Left forelimb (tissue), 1 donor: ENCODE measurements around the gene SPPL2B.

Experiments used
- DNase-seq: peaks from one replicate; pipeline ENCODE4 v3.0.0-alpha.2; 2018; ENCODE audit warnings: low spot score

Gene SPPL2B

GRCh38 chr19:2355168-2356035 is 26.9 kb downstream of the SPPL2B start:
- DNase-seq: peak; percentile 64

GRCh38 chr19:2356036-2356646 is 27.7 kb downstream of the SPPL2B start:
- DNase-seq: no peak

GRCh38 chr19:2357279-2358206 is 29.1 kb downstream of the SPPL2B start:
- no peak for DNase-seq

GRCh38 chr19:2358548-2359173 is 30.2 kb downstream of the SPPL2B start:
- DNase-seq: no peak

- no peak for DNase-seq
These were observed 31.7 kb downstream of the SPPL2B start, which contains the start of gene TMPRSS9 for GRCh38 chr19:2359992-2360685. TSS of gene TMPRSS9 (plus strand) at chr19:2360265. CDS start at chr19:2389786, 29,521 bp downstream.

- no peak for DNase-seq
These were observed 32.3 kb downstream of the SPPL2B start for GRCh38 chr19:2360833-2361232.

- DNase-seq: no peak
These were observed 33.0 kb downstream of the SPPL2B start for GRCh38 chr19:2361246-2362045.

- DNase-seq: no peak
These were observed 33.8 kb downstream of the SPPL2B start for GRCh38 chr19:2362046-2362969.

- no peak for DNase-seq
These were observed 34.5 kb downstream of the SPPL2B start for GRCh38 chr19:2362970-2363300.

- no peak for DNase-seq
These were observed 34.9 kb downstream of the SPPL2B start for GRCh38 chr19:2363419-2363818.

GRCh38 chr19:2365201-2365970 is 36.9 kb downstream of the SPPL2B start:
- no peak for DNase-seq

GRCh38 chr19:2371656-2372055 is 43.2 kb downstream of the SPPL2B start:
- DNase-seq: no peak

GRCh38 chr19:2372076-2372612 is 43.7 kb downstream of the SPPL2B start:
- DNase-seq: no peak

- no peak for DNase-seq
These were observed 46.3 kb downstream of the SPPL2B start for GRCh38 chr19:2374808-2375207.

GRCh38 chr19:2375353-2376121 is 47.1 kb downstream of the SPPL2B start:
- DNase-seq: no peak

GRCh38 chr19:2376784-2377519 is 48.5 kb downstream of the SPPL2B start:
- DNase-seq: no peak

GRCh38 chr19:2380567-2380966 is 52.1 kb downstream of the SPPL2B start:
- no peak for DNase-seq
